Testis (tissue), 2 donors: ENCODE data around the gene MAST4.

Source experiments
- CTCF ChIP-seq, 3 experiments: fragments of 450-650 bp in 2 of 3; fragments of 200-600 bp in 1 of 3; sonication (generic) in 1 of 3; IDR thresholded peaks; one replicate each; pipeline ENCODE4 v1.5.1; 2016 to 2019; ENCODE audit warnings: antibody characterized with exemption in 3 of 3, mild to moderate bottlenecking in 2 of 3, moderate library complexity in 1 of 3
- POLR2A ChIP-seq: fragments of 450-650 bp; IDR thresholded peaks from one replicate; pipeline ENCODE4 v1.6.1; 2017; ENCODE audit warnings: antibody characterized with exemption, mild to moderate bottlenecking, moderate library complexity

DNA sequence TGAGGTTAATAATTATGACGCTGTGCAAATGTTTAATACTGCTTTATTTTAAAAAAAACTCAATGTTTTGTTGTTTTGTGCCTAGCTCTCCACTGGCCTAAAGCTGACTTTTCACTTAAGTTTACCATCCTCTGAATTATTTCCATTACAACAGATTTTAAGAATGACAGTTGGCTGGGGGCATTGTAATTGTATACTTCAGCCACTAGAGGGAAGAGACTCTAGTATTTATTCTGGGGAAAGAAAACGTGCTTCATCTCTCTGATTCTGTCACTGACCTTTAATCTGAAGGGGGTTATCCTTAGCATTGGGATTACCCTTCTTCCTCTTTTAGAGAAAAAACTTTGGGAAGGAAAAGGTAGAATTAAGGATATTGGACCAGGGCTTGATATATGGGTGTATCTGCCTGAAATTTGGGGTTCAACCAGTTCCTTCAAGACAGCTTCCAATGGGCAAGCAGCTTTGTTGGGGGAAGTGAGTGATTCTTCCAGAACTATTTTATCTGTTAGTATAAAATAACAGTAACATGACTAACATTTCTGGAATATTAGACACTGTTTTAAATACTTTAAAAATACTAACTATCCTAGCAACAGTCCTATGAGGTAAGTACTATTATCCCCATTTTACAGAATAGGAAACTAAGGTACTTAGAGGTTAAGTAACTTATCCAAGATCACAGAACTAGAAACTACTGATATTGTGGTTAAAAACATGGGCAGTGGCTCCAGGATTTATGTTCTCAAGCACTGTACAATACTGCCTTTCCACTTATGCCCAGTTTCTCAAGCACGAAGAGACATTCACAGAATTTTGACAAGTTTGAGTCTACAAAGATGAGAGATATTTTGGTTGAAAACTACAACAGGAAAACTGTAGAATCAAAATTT lies 392.0 kb downstream of the MAST4 start:
- TF ChIP-seq CTCF (IDR thresholded peaks at IDR 0.05): peak; percentile 66 to 87 (median 81)
- TF ChIP-seq POLR2A: no peak
